ENCODE data around the gene SGSM1. TPM values are rescaled to one million over a fixed set of nuclear protein-coding genes. Genes with fewer than 3 reads are reported as not detected.

Gene SGSM1
- total RNA-seq, 2 donors from 2014 or later = 1.6 to 3.0 TPM

DNA sequence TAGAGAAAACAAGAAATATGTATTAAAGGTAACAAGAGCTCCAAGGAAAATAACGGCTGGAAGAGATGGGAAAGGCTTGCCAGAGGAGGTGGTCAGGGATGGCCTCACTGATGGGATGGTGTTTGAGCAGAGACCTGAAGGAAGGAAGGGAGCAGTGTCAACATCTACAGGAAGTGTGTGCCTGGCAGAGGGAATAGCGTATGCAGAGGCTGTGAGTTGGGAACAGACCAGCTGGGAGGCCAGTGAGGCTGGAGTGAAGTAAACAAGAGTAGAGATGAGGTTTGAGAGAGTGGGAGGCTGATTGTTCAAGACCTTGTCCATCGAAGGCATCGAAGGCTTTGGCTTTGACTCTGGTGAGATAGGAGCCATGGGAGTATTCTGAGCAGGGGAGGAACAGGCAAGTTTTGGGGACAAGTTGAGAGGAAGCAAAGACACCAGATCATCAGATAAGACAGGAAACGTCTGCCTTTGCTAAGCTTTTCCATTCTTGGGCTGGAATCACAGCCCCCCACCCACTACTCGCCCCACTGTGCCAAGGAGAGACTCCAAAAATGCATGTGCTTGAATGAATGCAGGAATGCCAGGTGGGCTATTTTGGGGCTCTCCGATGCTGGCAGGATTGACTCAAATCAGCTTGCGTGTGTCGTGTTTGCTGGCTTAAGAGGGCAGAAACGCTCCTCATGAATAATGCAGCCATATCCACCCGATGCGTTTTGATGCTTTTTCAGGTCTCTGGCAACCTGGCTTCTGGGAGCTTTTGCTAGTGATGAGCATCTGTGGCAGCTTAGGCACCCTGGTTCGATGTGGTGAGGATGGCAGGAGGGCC lies 7.2 kb downstream of the SGSM1 start:
- peaks cover 13% of the 10 kb centered on the region for H3K9me3 Mint-ChIP-seq
- peaks cover 12% of the 10 kb centered on the region for H3K27me3 ChIP-seq (ENCODE audit: control insufficient read depth, insufficient read depth, low read length, poor library complexity, severe bottlenecking)
- H3K36me3 Mint-ChIP-seq (ENCODE audit: low read depth) = peaks cover 6% of the 10 kb centered on the region
- no peak overlapping the region for H3K9ac ChIP-seq (ENCODE audit: extremely low read depth, low read length, poor library complexity, severe bottlenecking)
- H3K27ac Mint-ChIP-seq = no peak overlapping the region
- no peak overlapping the region for H3K4me3 ChIP-seq (ENCODE audit: low read length)
- H3K4me1 Mint-ChIP-seq = peaks cover 2% of the 10 kb centered on the region
- no peaks in the 10 kb centered on the region for H3K36me3 ChIP-seq (ENCODE audit: control insufficient read depth, insufficient read depth, low read length)
- H3K9me3 ChIP-seq (ENCODE audit: control insufficient read depth, low read length) = no peaks in the 10 kb centered on the region
- TF ChIP-seq, protein P1, sequence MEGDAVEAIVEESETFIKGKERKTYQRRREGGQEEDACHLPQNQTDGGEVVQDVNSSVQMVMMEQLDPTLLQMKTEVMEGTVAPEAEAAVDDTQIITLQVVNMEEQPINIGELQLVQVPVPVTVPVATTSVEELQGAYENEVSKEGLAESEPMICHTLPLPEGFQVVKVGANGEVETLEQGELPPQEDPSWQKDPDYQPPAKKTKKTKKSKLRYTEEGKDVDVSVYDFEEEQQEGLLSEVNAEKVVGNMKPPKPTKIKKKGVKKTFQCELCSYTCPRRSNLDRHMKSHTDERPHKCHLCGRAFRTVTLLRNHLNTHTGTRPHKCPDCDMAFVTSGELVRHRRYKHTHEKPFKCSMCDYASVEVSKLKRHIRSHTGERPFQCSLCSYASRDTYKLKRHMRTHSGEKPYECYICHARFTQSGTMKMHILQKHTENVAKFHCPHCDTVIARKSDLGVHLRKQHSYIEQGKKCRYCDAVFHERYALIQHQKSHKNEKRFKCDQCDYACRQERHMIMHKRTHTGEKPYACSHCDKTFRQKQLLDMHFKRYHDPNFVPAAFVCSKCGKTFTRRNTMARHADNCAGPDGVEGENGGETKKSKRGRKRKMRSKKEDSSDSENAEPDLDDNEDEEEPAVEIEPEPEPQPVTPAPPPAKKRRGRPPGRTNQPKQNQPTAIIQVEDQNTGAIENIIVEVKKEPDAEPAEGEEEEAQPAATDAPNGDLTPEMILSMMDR (conservative IDR thresholded peaks at IDR 0.05) = no peak
- no peaks in the 10 kb centered on the region for H3K27me3 Mint-ChIP-seq (ENCODE audit: insufficient read depth)
- WGBS, 2 experiments (ENCODE audit: insufficient coverage in 1 of 2, insufficient read length in 1 of 2) = 87 to 95% methylated on average over 10 to 13 of the region's 13 CpGs
- DNase-seq = no peak
- H3K27ac ChIP-seq (ENCODE audit: low read depth, low read length) = no peak overlapping the region
- H3K4me1 ChIP-seq (ENCODE audit: control insufficient read depth, insufficient read depth, low read length) = no peaks in the 10 kb centered on the region
- H3K4me3 Mint-ChIP-seq = no peak overlapping the region

- Histone ChIP-seq H3K4me1 (ENCODE audit: control insufficient read depth, insufficient read depth, low read length) (no peaks in the 10 kb centered on the region), H3K27ac (ENCODE audit: low read depth, low read length) (no peak overlapping the region), H3K27me3 (ENCODE audit: control insufficient read depth, insufficient read depth, low read length, poor library complexity, severe bottlenecking) (peaks cover 12% of the 10 kb centered on the region), H3K4me3 (ENCODE audit: low read length) (no peak overlapping the region), H3K9me3 (ENCODE audit: control insufficient read depth, low read length) (no peaks in the 10 kb centered on the region), H3K9ac (ENCODE audit: extremely low read depth, low read length, poor library complexity, severe bottlenecking) (no peak overlapping the region), H3K36me3 (ENCODE audit: control insufficient read depth, insufficient read depth, low read length) (no peaks in the 10 kb centered on the region)
- Mint-ChIP-seq H3K27ac (no peak overlapping the region), H3K4me3 (no peak overlapping the region), H3K4me1 (peaks cover 2% of the 10 kb centered on the region), H3K9me3 (peaks cover 13% of the 10 kb centered on the region), H3K36me3 (ENCODE audit: low read depth) (peaks cover 6% of the 10 kb centered on the region), H3K27me3 (ENCODE audit: insufficient read depth) (no peaks in the 10 kb centered on the region)
- DNase-seq = no peak
- WGBS, 2 experiments (ENCODE audit: insufficient coverage in 1 of 2, insufficient read length in 1 of 2) = 89 to 98% methylated on average over 7 to 9 of the region's 9 CpGs
- TF ChIP-seq, protein P1 (conservative IDR thresholded peaks at IDR 0.05) = no peak
Measured at GRCh38 chr22:24813861-24814770, 8.1 kb downstream of the SGSM1 start.

- Histone ChIP-seq H3K27ac (ENCODE audit: low read depth, low read length) (no peak overlapping the region), H3K27me3 (ENCODE audit: control insufficient read depth, insufficient read depth, low read length, poor library complexity, severe bottlenecking) (peaks cover 12% of the 10 kb centered on the region), H3K9ac (ENCODE audit: extremely low read depth, low read length, poor library complexity, severe bottlenecking) (no peak overlapping the region), H3K9me3 (ENCODE audit: control insufficient read depth, low read length) (no peaks in the 10 kb centered on the region), H3K4me3 (ENCODE audit: low read length) (no peak overlapping the region), H3K4me1 (ENCODE audit: control insufficient read depth, insufficient read depth, low read length) (no peaks in the 10 kb centered on the region), H3K36me3 (ENCODE audit: control insufficient read depth, insufficient read depth, low read length) (no peaks in the 10 kb centered on the region)
- Mint-ChIP-seq H3K4me3 (no peak overlapping the region), H3K27ac (no peak overlapping the region), H3K36me3 (ENCODE audit: low read depth) (peaks cover 6% of the 10 kb centered on the region), H3K9me3 (peaks cover 13% of the 10 kb centered on the region), H3K4me1 (no peaks in the 10 kb centered on the region), H3K27me3 (ENCODE audit: insufficient read depth) (no peaks in the 10 kb centered on the region)
- TF ChIP-seq, protein P1 (conservative IDR thresholded peaks at IDR 0.05) = no peak
- DNase-seq = no peak
- WGBS, 2 experiments (ENCODE audit: insufficient coverage in 1 of 2, insufficient read length in 1 of 2) = 87 to 89% methylated on average over 4 of the region's 4 CpGs
Measured at GRCh38 chr22:24816806-24817205, 10.8 kb downstream of the SGSM1 start.

Data from endodermal cell (in vitro differentiated cells).